WI38 (cell line): ENCODE data around the gene CHST15.
"Not testable (repeated sequence)": the region's sequence is repeated elsewhere in the genome, so short reads cannot be mapped to it uniquely, and the experiment has no call there.

Experiments used
- H3K4me3 ChIP-seq: 2 replicates; pipeline ENCODE4 v1.5.1; 2011; ENCODE audit warnings: low read depth, mild to moderate bottlenecking, control low read depth, low read length
- CTCF ChIP-seq: IDR thresholded peaks from 2 replicates; pipeline ENCODE4 v1.5.1; 2012; ENCODE audit warnings: low read depth, mild to moderate bottlenecking, control low read depth, low read length

CHST15 gene

DNA sequence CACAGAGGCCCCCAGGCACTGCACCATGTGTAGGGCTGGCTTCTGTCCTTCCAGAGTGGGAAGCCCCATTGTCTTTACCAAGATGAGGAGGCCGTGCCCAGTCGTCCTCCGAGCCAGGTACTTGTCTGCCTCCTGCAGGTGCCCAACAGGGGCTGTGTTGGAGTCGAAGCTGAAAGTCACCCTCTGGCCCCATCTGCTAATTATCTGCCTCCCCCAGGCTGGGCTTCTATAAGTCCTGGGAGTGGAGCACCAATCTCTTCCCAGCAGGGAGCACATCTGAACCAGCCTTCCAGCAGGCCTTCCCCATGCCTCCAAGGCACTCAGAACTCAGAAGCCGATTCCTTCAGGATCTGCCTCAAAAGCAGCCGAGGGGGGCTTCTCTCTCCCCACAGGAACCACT, 11.6 kb upstream of the CHST15 start:
- TF ChIP-seq CTCF, result no peak
- no peak overlapping the region for H3K4me3 ChIP-seq

GRCh38 chr10:124104011-124104627, 10.7 kb upstream of the CHST15 start:
- no peak for TF ChIP-seq CTCF
- no peak overlapping the region for H3K4me3 ChIP-seq

DNA sequence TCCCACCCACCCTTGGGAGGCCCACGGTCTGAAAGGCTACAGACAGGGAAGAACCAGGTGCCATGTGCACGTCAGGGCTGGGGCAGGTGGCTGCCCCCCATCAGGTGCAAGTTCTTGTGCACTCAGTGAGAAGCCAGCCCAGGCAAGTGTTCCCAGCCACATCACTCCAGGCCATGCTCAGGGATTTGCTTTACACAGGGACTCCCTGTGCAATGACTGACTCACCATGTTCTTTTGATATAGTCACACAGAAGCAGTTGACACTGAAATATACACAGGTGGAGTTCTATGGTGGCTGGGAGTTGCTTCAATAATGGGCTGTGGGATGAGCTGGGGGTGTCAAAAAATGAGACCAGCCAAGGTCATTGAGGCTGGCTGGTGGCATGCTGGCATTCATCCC, 8.0 kb upstream of the CHST15 start:
- no peak for TF ChIP-seq CTCF

DNA sequence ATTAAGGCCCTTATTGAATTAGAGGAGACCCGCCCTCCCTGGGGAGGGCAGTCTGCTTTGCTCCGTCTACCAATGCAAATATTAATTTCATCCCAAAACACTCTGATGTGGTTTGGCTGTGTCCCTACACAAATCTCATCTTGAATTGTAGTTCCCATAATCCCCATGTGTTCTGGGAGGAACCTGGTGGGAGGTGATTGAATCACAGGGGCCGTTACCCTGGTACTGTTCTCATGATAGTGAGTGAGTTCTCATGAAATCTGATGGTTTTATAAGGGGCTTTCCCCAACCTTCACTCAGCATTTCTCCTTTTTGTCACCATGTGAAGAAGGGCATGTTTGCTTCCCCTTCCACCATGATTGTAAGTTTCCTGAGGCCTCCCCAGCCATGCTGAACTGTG, 7.3 kb upstream of the CHST15 start:
- not testable (repeated sequence) for H3K4me3 ChIP-seq

More for the DNA sequence above, 8.0 kb upstream of the CHST15 start:
- no peak overlapping the region for H3K4me3 ChIP-seq

GRCh38 chr10:124100124-124100523, 6.7 kb upstream of the CHST15 start:
- no peak overlapping the region for H3K4me3 ChIP-seq
- no peak for TF ChIP-seq CTCF

DNA sequence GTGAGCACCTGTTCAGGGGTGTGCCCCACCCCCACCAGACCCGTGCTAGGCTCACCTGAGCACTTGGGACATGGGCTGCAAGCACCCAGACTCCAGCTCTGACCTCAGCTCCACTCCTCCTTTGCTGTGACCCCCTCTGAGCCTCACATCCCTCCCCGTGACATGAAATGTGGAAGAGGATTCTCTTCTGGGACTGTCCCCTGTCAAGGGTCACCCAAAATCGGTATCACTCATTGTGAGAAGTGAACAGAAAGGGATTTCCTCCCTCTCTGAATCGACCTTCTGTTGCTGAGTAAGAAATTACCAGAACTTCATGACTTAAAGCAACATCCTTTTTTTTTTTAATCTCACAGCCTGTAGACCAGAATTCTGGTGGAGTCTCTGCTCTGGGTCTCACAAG, 6.2 kb upstream of the CHST15 start:
- no peak overlapping the region for H3K4me3 ChIP-seq
- no peak for TF ChIP-seq CTCF

- TF ChIP-seq CTCF, result no peak
- H3K4me3 ChIP-seq, result no peak overlapping the region
Observed at GRCh38 chr10:124098575-124098974, 5.2 kb upstream of the CHST15 start.

DNA sequence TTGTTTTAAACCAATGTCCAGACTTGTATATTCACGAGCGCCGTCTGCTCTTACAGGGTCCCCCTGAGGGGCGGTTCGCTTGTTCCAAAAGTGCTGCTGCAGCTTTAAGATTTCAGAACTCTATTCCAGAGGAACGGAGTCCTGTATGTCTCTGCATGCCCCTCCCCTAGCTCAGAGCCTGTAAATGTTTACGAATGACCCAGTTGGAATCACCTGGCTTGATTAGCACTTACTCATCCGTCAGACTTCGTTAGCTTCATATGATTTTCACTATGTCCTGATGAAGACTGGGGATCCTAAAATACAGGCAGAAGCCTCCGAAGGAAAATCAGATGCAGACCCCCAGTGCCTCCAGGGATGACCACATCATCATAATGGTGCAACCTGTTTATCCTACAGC, 4.5 kb upstream of the CHST15 start:
- no peak overlapping the region for H3K4me3 ChIP-seq
- no peak for TF ChIP-seq CTCF
